ENCODE results near the gene ZNF337. TPM values are rescaled to one million over a fixed set of nuclear protein-coding genes. Genes with fewer than 3 reads are reported as not detected.

The ZNF337 gene
- total and polyA plus RNA-seq, 10 of the 15 experiments (the other 5 are each of a cell fraction or from before 2014, with no cell fraction given), result 0.60 to 16.8 (median 9.1) TPM

- ChIA-PET CTCF (no interaction called here), RAD21 (ENCODE audit: unreplicated experiment) (no interaction called here), POLR2A (no interaction called here), SMC1A (ENCODE audit: uncharacterized antibody, unreplicated experiment) (no interaction called here)
- TF ChIP-seq CHD1 (IDR thresholded peaks at IDR 0.05; ENCODE audit: low read depth, low read length), result no peak
- no peak for TF ChIP-seq RELA (IDR thresholded peaks at IDR 0.05; ENCODE audit: borderline replicate concordance, partially characterized antibody)
- TF ChIP-seq ZNF622 (IDR thresholded peaks at IDR 0.05), result no peak
- no peak for TF ChIP-seq MEF2A (IDR thresholded peaks at IDR 0.05; ENCODE audit: insufficient read depth, low read depth, low read length)
- TF ChIP-seq SMC3 (IDR thresholded peaks at IDR 0.05; ENCODE audit: borderline replicate concordance, low read length), result no peak
- no peak overlapping the region for H3K27ac ChIP-seq (ENCODE audit: control insufficient read depth, insufficient read depth)
- peaks cover 2 to 6% of the 10 kb centered on the region in 2 experiments for H3K36me3 ChIP-seq (ENCODE audit: control insufficient read depth in 2 of 2, insufficient read depth in 2 of 2, low read length in 1 of 2)
- H3K4me1 ChIP-seq (ENCODE audit: control insufficient read depth, insufficient read depth, low read length), result no peaks in the 10 kb centered on the region
- no peaks in the 10 kb centered on the region for H4K20me1 ChIP-seq (ENCODE audit: control insufficient read depth, insufficient read depth)
- H3K4me3 ChIP-seq, result no peak overlapping the region
- H3K9ac ChIP-seq (ENCODE audit: control insufficient read depth, insufficient read depth, low read length), result no peak overlapping the region
- FAIRE-seq (no peak), ATAC-seq (no peak), DNase-seq (ENCODE audit: low read depth, low spot score) (no peak)
- H3K27me3 ChIP-seq (replicated peaks in 1 of 2; ENCODE audit: control insufficient read depth in 2 of 2, insufficient read depth in 2 of 2, low read length in 1 of 2), result no peaks in the 10 kb centered on the region
- WGBS (ENCODE audit: insufficient coverage, insufficient replicate concordance, low lambda C conversion rate, missing lambda C conversion rate), result 75% methylated on average over 7 of the region's 7 CpGs
- H3K79me2 ChIP-seq (ENCODE audit: control insufficient read depth, insufficient read depth, low read length), result no peaks in the 10 kb centered on the region
- no peak overlapping the region for H2AFZ ChIP-seq (ENCODE audit: control insufficient read depth, low read depth, low read length)
- BruUV-seq (replicated peaks), result no TSS peak
- in situ Hi-C loops (cut with MboI), result no loop called here
- intact Hi-C loops (cut with micrococcal nuclease; ENCODE audit: unreplicated experiment), result no loop called here
- H3K9me3 ChIP-seq (replicated peaks; ENCODE audit: control insufficient read depth, insufficient read depth, low read length), result no peaks in the 10 kb centered on the region
- no peak overlapping the region for H3K4me2 ChIP-seq (ENCODE audit: control insufficient read depth, insufficient read depth)
Observed at GRCh38 chr20:25669826-25670422, 26.7 kb downstream of the ZNF337 start.

GRCh38 chr20:25668446-25668845 is 28.2 kb downstream of the ZNF337 start:
- no peak for ATAC-seq
- H2AFZ ChIP-seq (ENCODE audit: control insufficient read depth, low read depth, low read length), result no peak overlapping the region
- BruUV-seq (replicated peaks), result no TSS peak
- no peaks in the 10 kb centered on the region for H3K27me3 ChIP-seq (replicated peaks in 1 of 2; ENCODE audit: control insufficient read depth in 2 of 2, insufficient read depth in 2 of 2, low read length in 1 of 2)
- no peak overlapping the region for H3K4me2 ChIP-seq (ENCODE audit: control insufficient read depth, insufficient read depth)
- H3K27ac ChIP-seq (ENCODE audit: control insufficient read depth, insufficient read depth), result no peak overlapping the region
- DNase-seq (ENCODE audit: low read depth, low spot score), result no peak
- 92% methylated on average over 4 of the region's 4 CpGs for WGBS (ENCODE audit: insufficient coverage, insufficient replicate concordance, low lambda C conversion rate, missing lambda C conversion rate)
- ChIA-PET SMC1A (ENCODE audit: uncharacterized antibody, unreplicated experiment) (no interaction called here), CTCF (no interaction called here), RAD21 (ENCODE audit: unreplicated experiment) (no interaction called here), POLR2A (no interaction called here)
- H3K4me3 ChIP-seq, result no peak overlapping the region
- H3K36me3 ChIP-seq (ENCODE audit: control insufficient read depth in 2 of 2, insufficient read depth in 2 of 2, low read length in 1 of 2), result no peaks in the 10 kb centered on the region
- no peak overlapping the region for H3K9ac ChIP-seq (ENCODE audit: control insufficient read depth, insufficient read depth, low read length)
- in situ Hi-C loops (cut with MboI), result no loop called here
- H3K9me3 ChIP-seq (replicated peaks; ENCODE audit: control insufficient read depth, insufficient read depth, low read length), result no peaks in the 10 kb centered on the region
- no peaks in the 10 kb centered on the region for H3K79me2 ChIP-seq (ENCODE audit: control insufficient read depth, insufficient read depth, low read length)
- no peaks in the 10 kb centered on the region for H3K4me1 ChIP-seq (ENCODE audit: control insufficient read depth, insufficient read depth, low read length)
- no peak for FAIRE-seq
- H4K20me1 ChIP-seq (ENCODE audit: control insufficient read depth, insufficient read depth), result no peaks in the 10 kb centered on the region
- intact Hi-C loops (cut with micrococcal nuclease; ENCODE audit: unreplicated experiment), result no loop called here
- TF ChIP-seq IKZF2 (IDR thresholded peaks at IDR 0.05), result no peak
- TF ChIP-seq ZNF274 (IDR thresholded peaks at IDR 0.05; ENCODE audit: insufficient read depth, insufficient read length), result no peak
- TF ChIP-seq YBX1 (IDR thresholded peaks at IDR 0.05), result no peak
- no peak for TF ChIP-seq CUX1 (IDR thresholded peaks at IDR 0.05; ENCODE audit: insufficient replicate concordance, low read depth, low read length)
- TF ChIP-seq NR2C1 (IDR thresholded peaks at IDR 0.05), result no peak
- no peak for TF ChIP-seq PML (IDR thresholded peaks at IDR 0.05; ENCODE audit: low read length)
- TF ChIP-seq FOXM1 (IDR thresholded peaks at IDR 0.05; ENCODE audit: low read depth, low read length), result no peak
- TF ChIP-seq DPF2 (IDR thresholded peaks at IDR 0.05), result no peak
- TF ChIP-seq SPI1 (IDR thresholded peaks at IDR 0.05; ENCODE audit: borderline replicate concordance, insufficient read depth, low read depth, low read length), result no peak
